Neural crest cell (in vitro differentiated cells): Measurements from ENCODE around the gene SCAF1. TPM values are rescaled to one million over a fixed set of nuclear protein-coding genes. Genes with fewer than 3 reads are reported as not detected.
"Not testable (repeated sequence)": the region's sequence is repeated elsewhere in the genome, so short reads cannot be mapped to it uniquely, and the experiment has no call there.

Source experiments
- DNase-seq: peaks from one replicate; pipeline ENCODE4 v3.0.0; 2021; ENCODE audit warnings: low read depth, mixed read lengths, low spot score
- H3K27ac Mint-ChIP-seq: one replicate; pipeline ENCODE4 v1.8.0; 2021; ENCODE audit warnings: mild to moderate bottlenecking, mixed read lengths; ENCODE audit not compliant: unreplicated experiment
- H3K27me3 Mint-ChIP-seq: 2 replicates; pipeline ENCODE4 v1.8.0; 2021; ENCODE audit warnings: low read depth, mild to moderate bottlenecking, mixed read lengths
- H3K36me3 Mint-ChIP-seq: 2 replicates; pipeline ENCODE4 v1.8.0; 2021; ENCODE audit warnings: low read depth, mild to moderate bottlenecking, mixed read lengths
- H3K4me1 Mint-ChIP-seq: 2 replicates; pipeline ENCODE4 v1.8.0; 2021; ENCODE audit warnings: mixed read lengths
- H3K4me3 Mint-ChIP-seq: one replicate; pipeline ENCODE4 v1.8.0; 2021; ENCODE audit warnings: mild to moderate bottlenecking, mixed read lengths
- H3K9me3 Mint-ChIP-seq: 2 replicates; pipeline ENCODE4 v1.8.0; 2021; ENCODE audit warnings: mixed read lengths
- total RNA-seq: library from RNA; stranded (reverse); gene quantifications from 2 replicates; pipeline ENCODE4 v1.2.1, GENCODE V29; 2021
- TF ChIP-seq, protein P1 (sequence below): fragments of 200-600 bp; sonication (generic); conservative IDR thresholded peaks from 2 replicates; pipeline ENCODE4 v1.5.0; 2021; ENCODE audit warnings: antibody characterized with exemption, mild to moderate bottlenecking

The SCAF1 gene
- total RNA-seq, 1 donor from 2014 or later, result 91.9 TPM

DNA sequence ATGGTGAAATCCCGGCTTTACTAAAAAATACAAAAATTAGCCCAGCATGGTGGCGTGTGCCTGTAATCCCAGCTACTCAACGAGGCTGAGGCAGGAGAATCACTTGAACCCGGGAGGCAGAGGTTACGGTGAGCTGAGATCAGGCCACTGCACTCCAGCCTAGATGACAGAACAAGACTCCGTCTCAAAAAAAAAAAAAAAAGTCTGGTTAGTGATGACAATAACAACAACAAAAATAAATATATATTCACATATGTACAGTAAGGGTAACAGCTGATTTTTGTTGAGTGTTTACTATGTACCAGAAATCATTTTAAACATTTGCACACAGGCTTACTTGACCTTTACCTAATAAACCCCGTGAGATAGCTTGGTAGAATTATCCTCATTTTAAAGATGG lies 25.1 kb upstream of the SCAF1 start:
- H3K9me3 Mint-ChIP-seq, result no peaks in the 10 kb centered on the region
- no peak overlapping the region for H3K4me3 Mint-ChIP-seq
- H3K4me1 Mint-ChIP-seq, result peaks cover 3% of the 10 kb centered on the region
- DNase-seq, result no peak
- H3K36me3 Mint-ChIP-seq, result peaks cover 7% of the 10 kb centered on the region
- H3K27me3 Mint-ChIP-seq, result no peaks in the 10 kb centered on the region
- H3K27ac Mint-ChIP-seq, result no peak overlapping the region
- TF ChIP-seq, protein P1, sequence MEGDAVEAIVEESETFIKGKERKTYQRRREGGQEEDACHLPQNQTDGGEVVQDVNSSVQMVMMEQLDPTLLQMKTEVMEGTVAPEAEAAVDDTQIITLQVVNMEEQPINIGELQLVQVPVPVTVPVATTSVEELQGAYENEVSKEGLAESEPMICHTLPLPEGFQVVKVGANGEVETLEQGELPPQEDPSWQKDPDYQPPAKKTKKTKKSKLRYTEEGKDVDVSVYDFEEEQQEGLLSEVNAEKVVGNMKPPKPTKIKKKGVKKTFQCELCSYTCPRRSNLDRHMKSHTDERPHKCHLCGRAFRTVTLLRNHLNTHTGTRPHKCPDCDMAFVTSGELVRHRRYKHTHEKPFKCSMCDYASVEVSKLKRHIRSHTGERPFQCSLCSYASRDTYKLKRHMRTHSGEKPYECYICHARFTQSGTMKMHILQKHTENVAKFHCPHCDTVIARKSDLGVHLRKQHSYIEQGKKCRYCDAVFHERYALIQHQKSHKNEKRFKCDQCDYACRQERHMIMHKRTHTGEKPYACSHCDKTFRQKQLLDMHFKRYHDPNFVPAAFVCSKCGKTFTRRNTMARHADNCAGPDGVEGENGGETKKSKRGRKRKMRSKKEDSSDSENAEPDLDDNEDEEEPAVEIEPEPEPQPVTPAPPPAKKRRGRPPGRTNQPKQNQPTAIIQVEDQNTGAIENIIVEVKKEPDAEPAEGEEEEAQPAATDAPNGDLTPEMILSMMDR, result no peak

GRCh38 chr19:49617860-49618259 lies 24.1 kb upstream of the SCAF1 start:
- H3K27me3 Mint-ChIP-seq, H3K4me1 Mint-ChIP-seq, H3K27ac Mint-ChIP-seq, DNase-seq, H3K4me3 Mint-ChIP-seq, H3K9me3 Mint-ChIP-seq, H3K36me3 Mint-ChIP-seq: not testable (repeated sequence)

DNA sequence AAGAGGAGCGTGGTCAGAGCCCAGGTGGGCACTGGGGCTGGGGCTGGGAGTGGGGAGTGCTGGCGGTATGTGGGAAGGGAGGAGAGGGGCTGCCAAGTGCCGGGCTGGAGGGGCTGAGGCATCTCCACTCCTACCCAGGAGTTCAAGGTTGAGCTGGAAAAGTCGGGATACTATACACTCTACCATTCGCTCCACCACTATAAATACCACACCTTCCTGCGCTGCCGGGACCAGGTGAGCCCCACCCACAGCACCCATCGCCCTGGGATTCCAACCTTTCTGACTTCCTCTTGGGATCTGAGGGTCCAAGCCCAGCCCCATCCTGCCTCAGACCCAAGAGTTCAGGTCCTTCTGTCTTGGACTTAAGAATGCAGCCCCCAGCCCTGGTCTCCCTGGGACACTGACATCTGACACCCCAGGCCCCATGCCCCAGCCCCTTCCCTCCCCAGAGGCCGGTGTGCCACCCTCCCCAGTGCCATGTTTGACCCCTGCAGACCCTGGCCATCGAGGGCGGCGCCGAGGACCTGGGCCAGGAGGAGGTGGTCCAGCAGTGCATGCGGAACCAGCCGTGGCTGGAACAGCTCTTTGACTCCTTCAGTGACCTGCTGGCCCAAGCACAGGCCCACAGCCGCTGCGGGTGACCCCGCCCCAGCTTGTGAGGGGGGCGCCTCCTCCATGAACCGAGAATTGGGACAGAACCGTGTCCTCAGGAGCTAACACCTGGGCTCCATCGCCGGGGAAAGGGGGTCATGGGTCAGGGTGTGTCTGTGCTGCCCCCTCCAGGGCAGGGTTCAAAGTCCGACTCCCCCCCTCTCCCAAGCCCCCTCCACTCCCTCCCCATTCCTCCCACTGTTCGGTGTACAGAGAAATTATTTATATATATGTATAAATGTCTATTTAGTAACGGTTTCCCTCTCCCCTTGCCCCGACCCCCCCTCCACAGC lies 16.8 kb upstream of the SCAF1 start:
- Mint-ChIP-seq H3K27me3 (no peaks in the 10 kb centered on the region), H3K27ac (no peak overlapping the region), H3K36me3 (peaks cover 12% of the 10 kb centered on the region), H3K4me1 (no peaks in the 10 kb centered on the region), H3K9me3 (no peaks in the 10 kb centered on the region), H3K4me3 (no peak overlapping the region)
- TF ChIP-seq, protein P1, result no peak
- no peak for DNase-seq

DNA sequence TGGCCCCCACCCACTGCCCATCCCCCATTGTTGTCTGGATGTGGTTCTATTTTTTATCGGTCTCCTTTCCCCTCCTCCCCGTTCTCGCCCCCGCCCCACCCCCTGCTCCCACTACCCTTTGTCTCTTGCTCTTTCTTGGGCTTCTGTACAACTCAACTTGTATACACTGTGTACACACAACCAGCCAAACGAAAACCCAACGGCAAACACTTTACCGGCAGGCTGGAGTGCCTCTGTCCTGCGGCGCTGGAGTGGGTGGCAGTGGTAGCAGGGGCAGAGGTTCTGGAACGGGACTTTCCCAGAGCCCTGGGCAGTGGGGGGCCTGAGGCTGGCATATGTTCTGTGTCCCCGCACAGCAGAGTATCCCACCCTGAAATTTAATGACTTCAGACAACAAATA lies 15.8 kb upstream of the SCAF1 start:
- Mint-ChIP-seq H3K4me1 (no peaks in the 10 kb centered on the region), H3K36me3 (peaks cover 12% of the 10 kb centered on the region), H3K27me3 (no peaks in the 10 kb centered on the region), H3K9me3 (no peaks in the 10 kb centered on the region), H3K27ac (no peak overlapping the region), H3K4me3 (no peak overlapping the region)
- TF ChIP-seq, protein P1, result no peak
- no peak for DNase-seq

GRCh38 chr19:49629659-49630058 lies 12.3 kb upstream of the SCAF1 start:
- TF ChIP-seq, protein P1, result no peak
- DNase-seq, result no peak
- Mint-ChIP-seq H3K4me3 (peak overlapping the region; percentile 9), H3K27me3 (peaks cover 2% of the 10 kb centered on the region), H3K9me3 (no peaks in the 10 kb centered on the region), H3K4me1 (peaks cover under 1% of the 10 kb centered on the region), H3K36me3 (peaks cover 6% of the 10 kb centered on the region), H3K27ac (no peak overlapping the region)

GRCh38 chr19:49631014-49631588 lies 10.9 kb upstream of the SCAF1 start:
- H3K4me3 Mint-ChIP-seq, result peak overlapping the region; percentile 61
- DNase-seq, result no peak
- peaks cover 15% of the 10 kb centered on the region for H3K4me1 Mint-ChIP-seq
- H3K27me3 Mint-ChIP-seq, result peaks cover 17% of the 10 kb centered on the region
- H3K27ac Mint-ChIP-seq, result peak overlapping the region; percentile 83
- TF ChIP-seq, protein P1, result no peak
- peaks cover 6% of the 10 kb centered on the region for H3K36me3 Mint-ChIP-seq
- H3K9me3 Mint-ChIP-seq, result no peaks in the 10 kb centered on the region
